Right atrium auricular region (tissue), 2 donors: ENCODE measurements around the gene C1QTNF9B. TPM values are rescaled to one million over a fixed set of nuclear protein-coding genes. Genes with fewer than 3 reads are reported as not detected.
"Not testable (repeated sequence)": the region's sequence is repeated elsewhere in the genome, so short reads cannot be mapped to it uniquely, and the experiment has no call there.

Experiments used
- DNase-seq: peaks from one replicate; pipeline ENCODE4 v3.0.0-alpha.2; 2019; ENCODE audit warnings: low spot score
- H3K27ac ChIP-seq, 2 donors: fragments of 200-600 bp; sonication (generic); 1 replicate in 1 of 2; 2 replicates in 1 of 2; pipeline ENCODE4 v1.5.1; 2016 to 2019
- H3K27me3 ChIP-seq, 2 donors: fragments of 200-600 bp; sonication (generic); one replicate each; pipeline versions ENCODE4 v1.5.1 to v1.6.0; 2017 to 2019
- H3K36me3 ChIP-seq: fragments of 200-600 bp; sonication (generic); one replicate; pipeline ENCODE4 v1.5.1; 2016
- H3K4me1 ChIP-seq, 2 donors: fragments of 200-600 bp; sonication (generic); one replicate each; pipeline versions ENCODE4 v1.5.1 to v1.6.0; 2017 to 2019
- H3K4me3 ChIP-seq, 2 donors: fragments of 200-600 bp; sonication (generic); 1 replicate in 1 of 2; 2 replicates in 1 of 2; pipeline ENCODE4 v1.5.1; 2017 to 2019; ENCODE audit warnings: mild to moderate bottlenecking in 1 of 2, moderate library complexity in 1 of 2
- H3K9me3 ChIP-seq, 2 donors: fragments of 200-600 bp; sonication (generic); one replicate each; pipeline ENCODE4 v1.5.1; 2019
- CTCF ChIP-seq, 2 donors: fragments of 200-600 bp; sonication (generic); IDR thresholded peaks; one replicate each; pipeline ENCODE4 v1.5.1; 2019; ENCODE audit warnings: antibody characterized with exemption in 2 of 2
- total RNA-seq, 2 donors: library from RNA; depleted of rRNA; stranded (reverse); fragments of >200 nt; gene quantifications; one replicate each; pipeline ENCODE4 v1.1.0, GENCODE V29; 2016

C1QTNF9B gene
- total RNA-seq, 2 donors from 2014 or later = 1.5 TPM; not detected in 1

- H3K27ac ChIP-seq = peak overlapping the region; percentile 91 to 94
- no peaks in the 10 kb centered on the region for H3K27me3 ChIP-seq
- DNase-seq = no peak
- peak overlapping the region; percentile 87 to 97 for H3K4me3 ChIP-seq
- peaks cover 0 to 10% of the 10 kb centered on the region in 2 donors for H3K4me1 ChIP-seq
- no peaks in the 10 kb centered on the region for H3K9me3 ChIP-seq
- peaks cover 2% of the 10 kb centered on the region for H3K36me3 ChIP-seq
- TF ChIP-seq CTCF (IDR thresholded peaks at IDR 0.05) = peak in 1 of 2 donors; percentile 2
Observed at GRCh38 chr13:23889615-23890607, 7.4 kb downstream of the C1QTNF9B start.

GRCh38 chr13:23888658-23889614 lies 8.4 kb downstream of the C1QTNF9B start, which contains the start of gene MIPEP:
MIPEP (minus strand) TSS chr13:23889400; CDS start chr13:23889320, 80 bp downstream.
- peak; percentile 94 for DNase-seq
- Histone ChIP-seq H3K9me3 (no peaks in the 10 kb centered on the region), H3K27me3 (no peaks in the 10 kb centered on the region), H3K27ac (peak within 1 kb of the TSS; percentile 91 to 94), H3K4me1 (peaks cover 0 to 10% of the 10 kb centered on the region in 2 donors), H3K4me3 (peak within 1 kb of the TSS; percentile 87 to 97), H3K36me3 (peaks cover 7% of the 10 kb centered on the region)
- peak; percentile 62 to 87 for TF ChIP-seq CTCF (IDR thresholded peaks at IDR 0.05)

GRCh38 chr13:23884361-23884760 lies 12.9 kb downstream of the C1QTNF9B start:
- DNase-seq, H3K9me3 ChIP-seq, H3K4me3 ChIP-seq, H3K4me1 ChIP-seq, H3K27me3 ChIP-seq, H3K36me3 ChIP-seq: not testable (repeated sequence)
- peak overlapping the region; percentile 15 to 58 for H3K27ac ChIP-seq

- no peaks in the 10 kb centered on the region for H3K27me3 ChIP-seq
- H3K4me1 ChIP-seq = peaks cover 0 to 5% of the 10 kb centered on the region in 2 donors
- TF ChIP-seq CTCF (IDR thresholded peaks at IDR 0.05) = no peak
- no peak for DNase-seq
- H3K9me3 ChIP-seq = no peaks in the 10 kb centered on the region
- H3K27ac ChIP-seq = no peak overlapping the region
- peaks cover 16% of the 10 kb centered on the region for H3K36me3 ChIP-seq
- no peak overlapping the region for H3K4me3 ChIP-seq
Observed at GRCh38 chr13:23883255-23883654, 14.0 kb downstream of the C1QTNF9B start.

- peaks cover 21% of the 10 kb centered on the region for H3K36me3 ChIP-seq
- H3K9me3 ChIP-seq, H3K27ac ChIP-seq, H3K27me3 ChIP-seq, DNase-seq, H3K4me1 ChIP-seq, H3K4me3 ChIP-seq: not testable (repeated sequence)
Observed at GRCh38 chr13:23881402-23881800, 15.9 kb downstream of the C1QTNF9B start.

- not testable (repeated sequence) for H3K27ac ChIP-seq, H3K27me3 ChIP-seq, H3K4me3 ChIP-seq, H3K4me1 ChIP-seq, H3K9me3 ChIP-seq, DNase-seq
- peaks cover 21% of the 10 kb centered on the region for H3K36me3 ChIP-seq
Observed at GRCh38 chr13:23880493-23881401, 16.6 kb downstream of the C1QTNF9B start.
